GM21423 (cell line): ENCODE results near the gene YWHAG.

Experiments used
- ATAC-seq: cut with Tn5 transposase; IDR thresholded peaks from one replicate; pipeline ENCODE4 v1.9.1; 2021; ENCODE audit warnings: mild to moderate bottlenecking, moderate library complexity; ENCODE audit not compliant: unreplicated experiment

Gene YWHAG

DNA sequence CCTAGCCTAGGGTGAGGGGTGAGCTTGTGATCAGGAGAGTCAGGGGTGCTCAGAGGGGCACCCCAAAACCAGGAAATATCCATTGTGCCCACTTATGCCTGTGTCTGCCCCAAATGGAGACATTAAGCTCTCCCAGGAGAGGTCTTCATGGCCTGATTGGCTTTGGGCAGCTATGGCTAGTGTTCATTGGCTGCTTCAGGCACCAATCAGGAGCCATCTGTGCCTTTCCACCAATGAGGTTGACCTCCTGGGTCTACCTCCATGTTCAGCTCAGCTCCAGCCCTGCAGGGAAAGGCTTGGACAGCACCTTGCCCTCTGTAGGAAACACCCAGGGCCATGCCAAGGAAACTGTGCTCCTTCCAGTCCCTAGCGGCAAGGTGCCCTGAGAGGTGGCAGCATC lies 80.3 kb downstream of the YWHAG start:
- no peak for ATAC-seq
